Stimulated activated naive B cell treated with anti-CD40 and anti-IgM and Interleukin-4, amounts not matched to agents 10 μg/mL and 1 μg/mL and 100 μg/mL, for 72 hours (primary cell): Measurements from ENCODE around the gene TMEM98.
"Not testable (repeated sequence)": the region's sequence is repeated elsewhere in the genome, so short reads cannot be mapped to it uniquely, and the experiment has no call there.

Experiments used
- ATAC-seq, 2 donors: fragments of 150-1000 bp; cut with Tn5 transposase; replicated peaks; 2 replicates each; pipeline ENCODE4 v1.10.0; 2021; ENCODE audit warnings: moderate library complexity in 1 of 2
- DNase-seq: peaks from one replicate; pipeline ENCODE4 v3.0.0; 2021
- H3K27ac Mint-ChIP-seq: one replicate; pipeline ENCODE4 v1.8.0; 2022; ENCODE audit warnings: mild to moderate bottlenecking, mixed read lengths
- H3K27me3 Mint-ChIP-seq, 2 donors: one replicate each; pipeline ENCODE4 v1.8.0; 2022; ENCODE audit warnings: mixed read lengths in 2 of 2
- H3K36me3 Mint-ChIP-seq, 2 donors: one replicate each; pipeline ENCODE4 v1.8.0; 2022; ENCODE audit warnings: mixed read lengths in 2 of 2, mild to moderate bottlenecking in 1 of 2
- H3K4me1 Mint-ChIP-seq, 2 donors: one replicate each; pipeline ENCODE4 v1.8.0; 2022; ENCODE audit warnings: mixed read lengths in 2 of 2, mild to moderate bottlenecking in 1 of 2
- H3K4me3 Mint-ChIP-seq, 2 donors: one replicate each; pipeline ENCODE4 v1.8.0; 2022; ENCODE audit warnings: mild to moderate bottlenecking in 2 of 2, mixed read lengths in 2 of 2, moderate library complexity in 1 of 2
- H3K9me3 Mint-ChIP-seq, 2 donors: one replicate each; pipeline ENCODE4 v1.8.0; 2022; ENCODE audit warnings: mixed read lengths in 2 of 2, mild to moderate bottlenecking in 1 of 2

TMEM98 gene

GRCh38 chr17:32927724-32928585 lies at the start of gene TMEM98:
Gene TMEM98, plus strand, starts transcription at chr17:32928153. Its CDS starts 3,376 bp downstream, at chr17:32931529.
- Mint-ChIP-seq H3K27ac (no peak within 1 kb of the TSS), H3K4me3 (peak within 1 kb of the TSS; percentile 12 to 48), H3K36me3 (no peaks in the 10 kb centered on the region), H3K27me3 (peaks cover 17 to 37% of the 10 kb centered on the region in 2 donors), H3K4me1 (peaks cover 0 to 2% of the 10 kb centered on the region in 2 donors), H3K9me3 (no peaks in the 10 kb centered on the region)
- DNase-seq = no peak
- ATAC-seq = peak; percentile 36 to 39

GRCh38 chr17:32878211-32878610 lies 49.7 kb upstream of the TMEM98 start:
- peaks cover 7 to 23% of the 10 kb centered on the region in 2 donors for H3K4me1 Mint-ChIP-seq
- no peak overlapping the region for H3K27ac Mint-ChIP-seq
- ATAC-seq (no peak), DNase-seq (no peak)
- H3K27me3 Mint-ChIP-seq = peaks cover 11 to 15% of the 10 kb centered on the region in 2 donors
- H3K9me3 Mint-ChIP-seq = no peaks in the 10 kb centered on the region
- no peak overlapping the region for H3K4me3 Mint-ChIP-seq
- H3K36me3 Mint-ChIP-seq = peaks cover 2 to 5% of the 10 kb centered on the region in 2 donors

GRCh38 chr17:32879134-32879533 lies 48.8 kb upstream of the TMEM98 start:
- Mint-ChIP-seq H3K27me3 (peaks cover 18 to 19% of the 10 kb centered on the region in 2 donors), H3K4me1 (peaks cover 6 to 23% of the 10 kb centered on the region in 2 donors), H3K27ac (no peak overlapping the region), H3K36me3 (peaks cover 2% of the 10 kb centered on the region in 2 donors), H3K9me3 (no peaks in the 10 kb centered on the region), H3K4me3 (no peak overlapping the region)
- ATAC-seq (no peak), DNase-seq (no peak)

- Mint-ChIP-seq H3K27me3 (peaks cover 26 to 29% of the 10 kb centered on the region in 2 donors), H3K4me3 (no peak overlapping the region), H3K27ac (no peak overlapping the region), H3K9me3 (no peaks in the 10 kb centered on the region), H3K4me1 (peaks cover 5 to 18% of the 10 kb centered on the region in 2 donors), H3K36me3 (peaks cover 0 to 2% of the 10 kb centered on the region in 2 donors)
- DNase-seq (no peak), ATAC-seq (no peak)
These were observed 47.1 kb upstream of the TMEM98 start for GRCh38 chr17:32880671-32881453.

- peaks cover 0 to 11% of the 10 kb centered on the region in 2 donors for H3K4me1 Mint-ChIP-seq
- H3K9me3 Mint-ChIP-seq = no peaks in the 10 kb centered on the region
- H3K27ac Mint-ChIP-seq = no peak overlapping the region
- H3K27me3 Mint-ChIP-seq = peaks cover 32 to 34% of the 10 kb centered on the region in 2 donors
- ATAC-seq = no peak
- H3K4me3 Mint-ChIP-seq = no peak overlapping the region
- no peak for DNase-seq
- H3K36me3 Mint-ChIP-seq = no peaks in the 10 kb centered on the region
These were observed 45.9 kb upstream of the TMEM98 start for GRCh38 chr17:32882029-32882428.

GRCh38 chr17:32882734-32883133 lies 45.2 kb upstream of the TMEM98 start:
- Mint-ChIP-seq H3K4me1 (peaks cover 0 to 6% of the 10 kb centered on the region in 2 donors), H3K4me3 (no peak overlapping the region), H3K36me3 (no peaks in the 10 kb centered on the region), H3K27me3 (peaks cover 32 to 36% of the 10 kb centered on the region in 2 donors), H3K27ac (no peak overlapping the region), H3K9me3 (no peaks in the 10 kb centered on the region)
- DNase-seq (no peak), ATAC-seq (peak in 1 of 2 donors; percentile 61)

GRCh38 chr17:32886951-32887350 lies 41.0 kb upstream of the TMEM98 start:
- H3K27me3 Mint-ChIP-seq = peaks cover 24 to 28% of the 10 kb centered on the region in 2 donors
- H3K36me3 Mint-ChIP-seq, DNase-seq, H3K9me3 Mint-ChIP-seq, H3K4me1 Mint-ChIP-seq, H3K27ac Mint-ChIP-seq, ATAC-seq, H3K4me3 Mint-ChIP-seq: not testable (repeated sequence)

GRCh38 chr17:32887410-32887809 lies 40.5 kb upstream of the TMEM98 start:
- not testable (repeated sequence) for H3K4me1 Mint-ChIP-seq, ATAC-seq, H3K9me3 Mint-ChIP-seq, H3K4me3 Mint-ChIP-seq, H3K27ac Mint-ChIP-seq, H3K36me3 Mint-ChIP-seq, DNase-seq
- peaks cover 23 to 28% of the 10 kb centered on the region in 2 donors for H3K27me3 Mint-ChIP-seq

GRCh38 chr17:32894245-32894644 lies 33.7 kb upstream of the TMEM98 start:
- Mint-ChIP-seq H3K4me1 (no peaks in the 10 kb centered on the region), H3K36me3 (no peaks in the 10 kb centered on the region), H3K27ac (no peak overlapping the region), H3K4me3 (no peak overlapping the region), H3K9me3 (no peaks in the 10 kb centered on the region), H3K27me3 (peaks cover 8 to 20% of the 10 kb centered on the region in 2 donors)
- no peak for ATAC-seq
- no peak for DNase-seq

- Mint-ChIP-seq H3K4me3 (no peak overlapping the region), H3K27me3 (peaks cover 8 to 20% of the 10 kb centered on the region in 2 donors), H3K27ac (no peak overlapping the region), H3K9me3 (no peaks in the 10 kb centered on the region), H3K4me1 (no peaks in the 10 kb centered on the region), H3K36me3 (no peaks in the 10 kb centered on the region)
- DNase-seq (no peak), ATAC-seq (no peak)
These were observed 31.2 kb upstream of the TMEM98 start for GRCh38 chr17:32896647-32897258.

- H3K4me3 Mint-ChIP-seq = no peak overlapping the region
- no peaks in the 10 kb centered on the region for H3K9me3 Mint-ChIP-seq
- ATAC-seq (no peak), DNase-seq (no peak)
- no peaks in the 10 kb centered on the region for H3K4me1 Mint-ChIP-seq
- H3K27me3 Mint-ChIP-seq = peaks cover 10 to 29% of the 10 kb centered on the region in 2 donors
- no peaks in the 10 kb centered on the region for H3K36me3 Mint-ChIP-seq
- no peak overlapping the region for H3K27ac Mint-ChIP-seq
These were observed 28.5 kb upstream of the TMEM98 start for GRCh38 chr17:32899236-32900013.

GRCh38 chr17:32901743-32902142 lies 26.2 kb upstream of the TMEM98 start:
- H3K27ac Mint-ChIP-seq = no peak overlapping the region
- no peaks in the 10 kb centered on the region for H3K36me3 Mint-ChIP-seq
- ATAC-seq (no peak), DNase-seq (no peak)
- H3K27me3 Mint-ChIP-seq = peaks cover 22 to 41% of the 10 kb centered on the region in 2 donors
- H3K4me1 Mint-ChIP-seq = no peaks in the 10 kb centered on the region
- H3K4me3 Mint-ChIP-seq = no peak overlapping the region
- H3K9me3 Mint-ChIP-seq = no peaks in the 10 kb centered on the region

GRCh38 chr17:32903774-32904673 lies 23.9 kb upstream of the TMEM98 start:
- Mint-ChIP-seq H3K27me3 (peaks cover 22 to 28% of the 10 kb centered on the region in 2 donors), H3K36me3 (no peaks in the 10 kb centered on the region), H3K4me1 (no peaks in the 10 kb centered on the region), H3K27ac (no peak overlapping the region), H3K9me3 (no peaks in the 10 kb centered on the region), H3K4me3 (no peak overlapping the region)
- DNase-seq (no peak), ATAC-seq (no peak)
